K562 (cell line): ENCODE measurements around the gene CAMK2G. TPM values are rescaled to one million over a fixed set of nuclear protein-coding genes. Genes with fewer than 3 reads are reported as not detected.
A peak's percentile ranks its signal among the peaks of the same experiment; 100 is the strongest.

ENCODE experiments used
- CTBP1 ChIP-seq: fragments of 450-650 bp; IDR thresholded peaks from 2 replicates; pipeline ENCODE4 v1.6.1; 2016; ENCODE audit warnings: borderline replicate concordance
- ERF ChIP-seq: fragments of 450-650 bp; formaldehyde crosslinking; IDR thresholded peaks from 2 replicates; pipeline ENCODE4 v1.4.0; 2020; ENCODE audit warnings: mild to moderate bottlenecking, mixed read lengths
- FUS ChIP-seq: fragments of 200-400 bp; formaldehyde crosslinking; optimal IDR thresholded peaks from 2 replicates; pipeline ENCODE3; 2017; ENCODE audit warnings: low read depth, low read length
- MCM7 ChIP-seq, 2 experiments: fragments of 450-650 bp; IDR thresholded peaks; 2 replicates each; pipeline ENCODE4 v1.6.1; 2016 to 2018
- TEAD1 ChIP-seq, 2 experiments: fragments of 450-650 bp in 1 of 2; sonication (generic) in 1 of 2; formaldehyde crosslinking; IDR thresholded peaks; 2 replicates each; pipeline versions ENCODE4 v1.4.0 to v1.8.0; 2020 to 2022; ENCODE audit warnings: mild to moderate bottlenecking in 2 of 2, missing genetic modification reagents in 1 of 2
- ZNF512 ChIP-seq: IDR thresholded peaks from 2 replicates; pipeline ENCODE4 v1.6.1; 2016; ENCODE audit warnings: missing genetic modification characterization, missing compliant biosample characterization
- ZNF778 ChIP-seq: fragments of 450-650 bp; formaldehyde crosslinking; IDR thresholded peaks from 2 replicates; pipeline ENCODE4 v1.4.0; 2020; ENCODE audit warnings: mild to moderate bottlenecking, moderate library complexity
- polyA plus RNA-seq, 8 experiments: library from polyadenylated mRNA; depleted of rRNA in 4 of 8; stranded (reverse) in 5 of 8; unstranded in 3 of 8; fragments of >200 nt; fragmentation: Nextera tagmentation in 2 of 8; fragmentation: Illumina TruSeq in 1 of 8; extraction: Ambion mirVana in 2 of 8; extraction: Trizol in 1 of 8; gene quantifications; 2 replicates each; pipeline versions ENCODE4 v1.2.1 to v1.2.3, GENCODE V29; 2011 to 2014; ENCODE audit warnings: inconsistent platforms in 1 of 8, missing spikeins in 1 of 8
- total RNA-seq, 7 experiments: library from RNA; depleted of rRNA in 6 of 7; stranded (reverse); fragments of >200 nt in 6 of 7; fragmentation: Illumina TruSeq in 2 of 7; extraction: Trizol in 2 of 7; gene quantifications; 2 replicates each; pipeline versions ENCODE4 v1.2.1 to v1.2.3, GENCODE V29; 2011 to 2021; ENCODE audit warnings: low replicate concordance in 1 of 7
- TF ChIP-seq, protein P1 (sequence below), 2 experiments: fragments of 450-650 bp; formaldehyde crosslinking in 1 of 2; IDR thresholded peaks; 2 replicates each; pipeline versions ENCODE4 v1.4.0 to v1.6.1; 2014 to 2020; ENCODE audit warnings: mild to moderate bottlenecking in 2 of 2, borderline replicate concordance in 1 of 2, low read depth in 1 of 2
- TF ChIP-seq, protein P2 (sequence below): fragments of 450-650 bp; formaldehyde crosslinking; IDR thresholded peaks from 2 replicates; pipeline ENCODE4 v1.4.0; 2022; ENCODE audit warnings: missing genetic modification characterization

CAMK2G gene
- total and polyA plus RNA-seq, 9 of the 15 experiments (the other 6 are each of a cell fraction or from before 2014, with no cell fraction given): 9.0 to 37.9 (median 32.6) TPM

DNA sequence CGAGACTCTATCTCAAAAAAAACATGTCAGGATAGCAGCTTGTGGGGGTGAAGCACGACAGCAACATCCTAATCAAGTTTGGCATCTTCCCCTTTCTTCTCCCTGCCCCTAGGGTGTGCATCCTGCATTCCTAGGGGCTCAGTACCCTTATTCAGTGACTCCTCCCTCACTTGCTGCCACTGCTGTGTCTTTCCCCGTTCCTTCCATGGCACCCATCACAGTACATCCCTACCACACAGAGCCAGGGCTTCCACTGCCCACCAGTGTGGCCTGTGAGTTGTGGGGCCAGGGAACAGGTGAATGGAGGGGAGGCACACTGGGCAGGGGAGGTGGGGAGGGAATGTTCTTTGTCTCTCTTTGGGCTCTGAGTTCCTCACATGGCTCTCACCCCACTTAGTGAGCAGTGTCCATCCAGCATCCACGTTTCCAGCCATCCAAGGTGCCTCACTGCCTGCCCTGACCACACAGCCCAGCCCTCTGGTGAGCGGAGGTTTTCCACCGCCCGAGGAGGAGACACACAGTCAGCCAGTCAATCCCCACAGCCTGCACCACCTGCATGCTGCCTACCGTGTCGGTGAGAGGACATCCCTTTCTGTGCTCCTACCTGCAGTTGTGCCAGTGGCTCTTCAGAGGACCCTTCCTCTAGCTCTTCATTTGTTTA lies 74.3 kb downstream of the CAMK2G start (continued):
- TF ChIP-seq, protein P1, sequence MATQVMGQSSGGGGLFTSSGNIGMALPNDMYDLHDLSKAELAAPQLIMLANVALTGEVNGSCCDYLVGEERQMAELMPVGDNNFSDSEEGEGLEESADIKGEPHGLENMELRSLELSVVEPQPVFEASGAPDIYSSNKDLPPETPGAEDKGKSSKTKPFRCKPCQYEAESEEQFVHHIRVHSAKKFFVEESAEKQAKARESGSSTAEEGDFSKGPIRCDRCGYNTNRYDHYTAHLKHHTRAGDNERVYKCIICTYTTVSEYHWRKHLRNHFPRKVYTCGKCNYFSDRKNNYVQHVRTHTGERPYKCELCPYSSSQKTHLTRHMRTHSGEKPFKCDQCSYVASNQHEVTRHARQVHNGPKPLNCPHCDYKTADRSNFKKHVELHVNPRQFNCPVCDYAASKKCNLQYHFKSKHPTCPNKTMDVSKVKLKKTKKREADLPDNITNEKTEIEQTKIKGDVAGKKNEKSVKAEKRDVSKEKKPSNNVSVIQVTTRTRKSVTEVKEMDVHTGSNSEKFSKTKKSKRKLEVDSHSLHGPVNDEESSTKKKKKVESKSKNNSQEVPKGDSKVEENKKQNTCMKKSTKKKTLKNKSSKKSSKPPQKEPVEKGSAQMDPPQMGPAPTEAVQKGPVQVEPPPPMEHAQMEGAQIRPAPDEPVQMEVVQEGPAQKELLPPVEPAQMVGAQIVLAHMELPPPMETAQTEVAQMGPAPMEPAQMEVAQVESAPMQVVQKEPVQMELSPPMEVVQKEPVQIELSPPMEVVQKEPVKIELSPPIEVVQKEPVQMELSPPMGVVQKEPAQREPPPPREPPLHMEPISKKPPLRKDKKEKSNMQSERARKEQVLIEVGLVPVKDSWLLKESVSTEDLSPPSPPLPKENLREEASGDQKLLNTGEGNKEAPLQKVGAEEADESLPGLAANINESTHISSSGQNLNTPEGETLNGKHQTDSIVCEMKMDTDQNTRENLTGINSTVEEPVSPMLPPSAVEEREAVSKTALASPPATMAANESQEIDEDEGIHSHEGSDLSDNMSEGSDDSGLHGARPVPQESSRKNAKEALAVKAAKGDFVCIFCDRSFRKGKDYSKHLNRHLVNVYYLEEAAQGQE (IDR thresholded peaks at IDR 0.05; ENCODE audit: borderline replicate concordance): no peak
- TF ChIP-seq, protein P1 (CRISPR knock-in tag; IDR thresholded peaks at IDR 0.05; ENCODE audit: low read depth): peak; percentile 61; the same call in 1 of the 2 replicates
- TF ChIP-seq FUS (no peak), TEAD1 (CRISPR knock-in tag; IDR thresholded peaks at IDR 0.05) (no peak), ZNF512 (tag) (no peak), ERF (CRISPR knock-in tag) (no peak), CTBP1 (no peak), ZNF778 (no peak), MCM7 (IDR thresholded peaks at IDR 0.05) (no peak)
- TF ChIP-seq, protein P2, sequence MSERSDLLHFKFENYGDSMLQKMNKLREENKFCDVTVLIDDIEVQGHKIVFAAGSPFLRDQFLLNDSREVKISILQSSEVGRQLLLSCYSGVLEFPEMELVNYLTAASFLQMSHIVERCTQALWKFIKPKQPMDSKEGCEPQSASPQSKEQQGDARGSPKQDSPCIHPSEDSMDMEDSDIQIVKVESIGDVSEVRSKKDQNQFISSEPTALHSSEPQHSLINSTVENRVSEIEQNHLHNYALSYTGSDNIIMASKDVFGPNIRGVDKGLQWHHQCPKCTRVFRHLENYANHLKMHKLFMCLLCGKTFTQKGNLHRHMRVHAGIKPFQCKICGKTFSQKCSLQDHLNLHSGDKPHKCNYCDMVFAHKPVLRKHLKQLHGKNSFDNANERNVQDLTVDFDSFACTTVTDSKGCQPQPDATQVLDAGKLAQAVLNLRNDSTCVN (CRISPR knock-in tag): peak; percentile 51; the same call in 1 of the 2 replicates
